IPS-NIHi11 (cell line): Measurements from ENCODE around the gene CDT1.

ENCODE experiments used
- DNase-seq: peaks from one replicate; pipeline ENCODE4 v3.0.0; 2012; ENCODE audit warnings: mixed read lengths, low spot score

CDT1 gene

DNA sequence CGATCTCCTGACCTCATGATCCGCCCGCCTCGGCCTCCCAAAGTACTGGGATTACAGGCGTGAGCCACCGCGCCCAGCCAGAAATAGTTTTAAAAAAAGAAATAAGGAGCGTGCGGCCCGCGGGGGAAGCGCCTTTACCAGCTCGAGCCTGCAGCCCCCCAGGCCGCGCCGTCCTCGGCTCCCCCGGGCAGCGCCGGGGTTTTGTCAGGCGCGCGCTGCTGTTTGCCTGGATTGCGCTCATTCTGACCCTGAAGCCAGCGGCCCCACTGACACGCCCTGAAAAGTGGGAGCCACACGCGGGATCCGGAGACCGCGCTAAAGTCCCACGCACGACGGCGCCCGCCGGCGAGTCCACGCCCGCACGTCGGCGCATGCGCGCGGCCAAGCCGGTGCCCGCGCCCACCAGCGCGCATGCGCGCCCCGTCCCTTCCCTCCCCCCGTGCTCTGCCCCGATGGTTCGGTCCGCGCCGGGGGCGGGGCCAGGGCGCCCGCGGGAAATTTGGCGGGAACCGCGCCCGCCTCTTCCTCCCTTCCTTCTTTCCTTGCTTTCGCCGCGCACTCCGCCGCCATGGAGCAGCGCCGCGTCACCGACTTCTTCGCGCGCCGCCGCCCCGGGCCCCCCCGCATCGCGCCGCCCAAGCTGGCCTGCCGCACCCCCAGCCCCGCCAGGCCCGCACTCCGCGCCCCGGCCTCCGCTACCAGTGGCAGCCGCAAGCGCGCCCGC, at the start of gene CDT1:
CDT1 (plus strand) TSS at position 526 of the 724 bp plus-strand sequence; CDS start at position 569, 43 bp downstream.
- DNase-seq: peak; percentile 99

DNA sequence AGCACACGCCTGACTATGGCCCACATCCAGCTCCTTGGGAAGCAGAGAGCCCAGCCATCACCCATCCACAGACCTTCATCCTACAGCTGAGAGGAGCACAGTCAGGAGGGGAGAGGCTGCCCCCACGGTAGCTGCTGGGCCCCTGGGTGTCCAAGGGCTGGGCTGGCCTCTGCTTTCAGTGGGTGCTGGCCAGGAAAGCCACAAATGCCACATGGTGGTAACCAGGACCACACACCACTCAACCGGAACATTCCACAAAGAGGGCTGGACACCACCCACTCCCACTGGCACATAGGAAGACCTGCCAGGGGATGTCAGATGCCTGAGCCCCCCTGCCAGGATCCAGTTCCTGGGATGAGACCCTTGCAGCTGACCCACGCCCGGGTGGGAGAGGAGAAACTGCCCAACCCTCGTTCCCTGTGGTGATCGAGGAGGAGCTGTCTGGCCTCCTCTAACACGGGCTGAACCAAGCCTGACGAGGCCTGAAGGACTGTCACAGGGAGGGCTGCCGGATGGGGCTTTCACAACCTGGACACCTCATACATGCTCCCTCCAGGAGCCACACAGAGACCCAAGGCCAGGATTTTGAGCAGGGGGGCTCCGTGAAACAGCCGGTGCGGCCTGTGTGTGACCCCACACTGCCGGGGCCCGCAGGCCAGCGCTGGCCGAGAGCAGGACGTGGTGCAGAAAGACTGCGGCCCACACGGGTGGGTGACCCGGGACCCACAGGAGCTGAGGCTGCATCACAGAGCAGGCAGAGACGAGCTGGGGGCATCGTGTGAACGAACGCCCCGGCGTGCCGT, 49.3 kb upstream of the CDT1 start:
- no peak for DNase-seq

DNA sequence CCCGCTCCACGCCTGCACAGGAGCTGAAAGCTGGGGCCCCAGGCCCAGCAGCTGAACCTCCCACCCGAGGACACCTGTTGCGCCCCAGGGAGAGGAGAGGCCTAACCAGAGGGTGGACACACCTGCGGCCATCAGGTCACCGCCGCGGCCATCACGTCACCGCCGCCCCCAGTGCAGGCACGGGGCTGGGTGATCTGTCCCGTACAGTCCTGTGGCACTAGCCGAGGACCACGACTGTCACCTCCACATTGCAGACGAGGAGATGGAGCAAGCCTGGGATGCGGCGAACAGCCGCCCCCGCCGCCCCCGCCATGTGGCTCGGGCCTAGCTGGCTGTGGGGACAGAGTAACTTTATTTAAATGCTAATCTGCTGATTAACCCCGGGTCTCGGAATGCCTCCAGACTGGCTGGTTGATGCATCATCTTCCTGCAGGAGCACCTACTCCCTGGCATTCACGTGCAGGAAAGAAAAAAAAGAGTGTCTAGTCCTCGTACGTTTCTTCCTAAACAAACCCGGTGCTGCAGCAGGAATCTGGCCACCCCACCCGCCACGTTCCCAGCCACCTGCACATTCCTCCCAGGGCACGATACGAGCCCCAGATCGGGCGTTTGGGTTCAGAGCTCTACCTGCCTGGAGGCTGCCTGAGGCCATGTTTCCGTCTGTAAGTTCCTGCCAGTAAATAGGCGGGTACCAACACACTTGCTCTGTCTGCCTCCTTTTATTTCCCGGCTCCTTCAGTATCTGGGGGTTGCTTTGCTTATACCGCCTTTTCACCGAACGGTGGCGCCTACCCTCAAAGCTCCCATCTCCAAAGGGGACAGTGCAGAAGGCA, 48.5 kb upstream of the CDT1 start:
- DNase-seq: peak; percentile 75

DNA sequence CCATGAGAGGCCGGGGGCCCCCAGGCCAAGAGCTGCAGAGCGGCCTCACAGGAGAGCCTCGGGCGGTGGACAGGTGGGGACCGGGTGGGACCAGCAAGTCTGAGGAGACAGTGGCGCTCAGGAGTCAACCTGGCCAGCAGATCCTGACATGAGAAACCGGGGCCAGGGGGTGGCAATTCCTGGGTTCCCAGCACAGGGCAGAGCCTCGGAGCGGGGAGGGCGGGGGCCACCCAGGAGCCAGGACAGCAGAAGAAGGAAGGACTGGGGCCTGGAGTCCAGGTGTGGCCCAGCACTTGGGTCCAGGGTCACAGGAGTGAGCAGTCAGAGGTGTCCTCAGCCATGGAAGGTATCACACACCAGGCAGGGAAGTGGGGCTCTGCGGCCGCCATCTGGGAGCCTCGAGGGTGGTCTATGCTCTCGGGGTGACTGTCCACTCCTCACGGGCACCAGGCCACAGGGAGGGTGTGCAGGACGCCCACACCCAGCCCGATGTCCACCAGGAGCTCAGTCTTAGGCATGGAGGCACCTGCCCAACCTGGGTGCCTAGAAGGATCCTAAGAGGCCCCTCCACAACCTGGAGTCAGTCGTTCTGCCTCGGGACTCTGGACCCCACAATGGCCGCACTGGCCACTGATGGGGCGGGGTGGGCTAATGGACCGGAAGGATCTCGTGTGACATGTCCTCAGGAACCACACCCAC, 47.7 kb upstream of the CDT1 start:
- no peak for DNase-seq

DNA sequence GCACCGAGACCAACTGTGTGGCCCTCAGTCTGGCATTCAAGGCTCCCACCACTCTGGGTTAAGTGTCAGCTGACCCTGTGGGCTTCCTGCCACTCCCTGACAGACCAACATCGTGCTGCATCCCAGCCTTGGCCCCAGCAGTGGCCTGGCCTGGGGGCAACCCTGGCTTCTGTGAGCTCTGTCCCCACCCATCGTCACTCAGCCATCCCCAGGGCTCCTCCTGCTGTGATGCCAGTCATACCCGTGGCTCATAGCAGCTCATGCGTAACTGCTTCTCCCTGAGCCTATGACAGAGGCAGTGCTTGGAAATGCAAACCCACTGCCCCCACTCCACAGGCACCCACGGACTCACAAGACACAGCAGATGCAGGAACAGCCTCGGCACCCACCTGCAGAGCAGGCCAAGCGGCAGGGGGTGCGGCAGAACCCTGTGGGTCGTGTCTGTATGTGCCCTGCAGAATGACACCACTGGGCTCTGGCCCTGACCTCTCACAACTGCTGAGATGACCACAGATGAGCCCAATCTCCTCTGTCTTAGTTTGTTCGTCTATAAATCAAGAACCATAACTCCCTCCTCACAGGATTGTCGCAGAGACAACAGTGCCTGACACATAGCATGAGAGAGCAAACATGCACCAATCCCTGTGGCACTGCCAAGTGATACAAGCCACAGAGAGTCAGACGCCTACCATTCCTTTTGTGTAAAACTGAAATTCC, 45.2 kb upstream of the CDT1 start:
- no peak for DNase-seq

DNA sequence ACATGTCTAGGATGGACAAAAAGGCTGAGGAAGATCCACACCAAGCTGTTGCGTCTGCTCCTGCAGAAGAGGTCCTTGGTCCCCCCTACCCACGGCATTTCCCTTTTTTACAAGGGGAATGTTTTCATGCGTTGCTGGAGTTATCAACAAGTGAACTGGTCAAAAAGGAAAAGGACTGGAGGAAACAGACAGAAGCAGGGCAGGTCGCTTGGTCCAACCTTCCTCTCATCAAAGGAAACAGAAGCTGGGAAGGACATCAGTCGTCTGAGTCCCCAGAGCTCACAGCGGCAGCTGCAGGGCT, 44.7 kb upstream of the CDT1 start:
- no peak for DNase-seq

DNA sequence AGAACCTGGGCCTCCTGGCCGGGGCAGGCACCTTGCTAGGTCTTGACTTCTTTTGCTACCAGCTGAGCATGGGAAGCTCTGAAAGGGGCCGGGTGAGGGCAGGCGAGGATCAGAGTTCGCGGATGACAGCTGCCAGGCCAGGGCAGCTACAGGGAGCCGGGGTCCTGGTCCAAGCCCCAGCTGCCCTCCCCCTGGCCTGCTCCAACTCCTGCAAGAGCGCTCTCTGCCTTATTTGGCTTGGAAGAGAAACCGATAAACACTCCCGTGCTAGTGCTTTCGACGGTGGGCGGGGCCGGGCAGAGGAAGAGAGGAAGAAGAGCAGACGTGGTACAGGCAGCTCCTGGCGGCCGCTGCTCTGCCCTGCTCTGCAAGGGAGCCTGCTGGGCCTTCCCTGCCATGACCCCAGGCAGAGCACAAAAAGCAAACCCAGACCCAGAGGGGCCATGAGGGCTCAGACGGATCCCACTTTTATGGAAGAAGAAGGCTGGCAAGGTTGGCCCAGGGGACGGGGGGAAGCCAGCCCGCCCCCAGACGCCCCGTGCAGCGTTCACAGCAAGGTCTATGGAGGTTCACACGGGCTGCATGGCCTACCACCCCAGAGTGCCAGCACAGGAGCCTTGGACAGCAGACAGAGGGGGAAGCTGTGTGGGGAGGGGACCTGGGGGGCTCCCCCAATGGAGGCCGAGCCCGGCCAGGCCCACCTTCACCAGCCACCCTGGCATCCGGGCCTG, 44.2 kb upstream of the CDT1 start:
- peak; percentile 72 for DNase-seq

DNA sequence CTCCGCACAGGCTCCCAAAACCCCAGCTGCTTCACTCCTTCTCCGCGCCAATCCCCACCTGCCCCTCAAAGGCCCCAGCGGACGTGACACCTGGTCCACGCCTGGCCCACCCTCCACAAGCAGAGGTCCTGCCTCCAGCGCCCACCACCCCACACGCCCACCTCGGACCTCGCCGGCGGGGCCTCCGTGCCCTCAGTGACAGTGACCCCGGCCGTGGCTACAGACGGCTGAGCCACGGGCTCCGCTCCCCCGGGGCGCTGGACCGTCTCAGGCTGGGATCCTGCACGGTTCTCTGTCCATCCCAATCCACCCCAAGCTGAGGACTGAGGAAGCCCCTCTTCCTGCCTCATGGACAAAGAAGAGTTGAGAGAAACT, 43.6 kb upstream of the CDT1 start:
- no peak for DNase-seq

DNA sequence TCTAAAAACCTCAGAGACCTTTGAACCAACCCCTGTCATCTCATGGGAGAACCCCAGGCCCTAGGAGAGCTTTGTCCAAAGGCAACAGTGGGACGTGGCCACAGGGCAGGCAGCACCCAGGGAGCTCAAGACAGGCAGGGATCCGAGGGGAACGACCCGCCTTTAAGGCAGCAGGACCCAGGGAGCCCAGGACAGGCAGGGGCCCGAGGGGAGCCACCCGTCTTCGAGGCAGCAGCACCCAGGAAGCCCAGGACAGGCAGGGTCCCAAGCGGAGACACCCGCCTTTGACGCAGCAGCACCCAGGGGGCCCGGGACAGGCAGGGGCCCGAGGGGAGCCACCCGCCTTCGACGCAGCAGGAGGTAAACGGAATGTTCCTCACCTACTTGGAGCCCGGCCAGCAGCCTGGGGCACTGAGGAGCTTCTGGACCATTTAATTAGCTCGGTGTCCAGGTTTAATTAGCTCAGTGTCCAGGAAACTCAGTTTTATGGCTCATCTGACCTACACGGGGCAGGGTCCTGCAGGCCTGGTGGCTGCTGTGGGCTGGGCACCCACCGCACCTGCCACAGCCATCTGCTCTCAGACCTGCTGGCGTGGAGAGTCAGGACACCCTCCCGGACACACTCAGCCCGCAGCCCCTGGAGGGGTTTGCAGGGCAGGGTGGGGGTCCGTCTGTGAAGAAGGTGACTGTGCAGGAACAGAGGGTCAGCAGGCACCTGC, 43.0 kb upstream of the CDT1 start:
- no peak for DNase-seq

DNA sequence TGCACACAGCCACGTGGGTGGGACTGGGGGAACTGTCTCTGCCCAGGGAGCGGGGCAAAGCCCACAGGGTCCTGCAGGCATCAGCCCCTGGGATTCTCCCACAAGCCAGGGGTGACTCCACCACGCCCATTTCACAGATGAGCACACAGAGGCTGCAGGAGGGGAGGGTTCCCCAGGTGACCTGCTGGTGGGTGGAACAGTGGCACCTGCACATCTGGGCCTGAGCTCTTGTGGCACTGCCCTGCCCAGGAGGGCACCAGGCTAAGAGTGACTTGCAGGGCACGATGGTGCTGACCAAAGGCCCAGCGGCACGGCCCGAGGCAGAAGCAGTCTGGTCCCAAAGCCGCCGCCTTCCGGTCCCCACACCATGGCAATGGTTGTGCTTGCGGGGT, 42.5 kb upstream of the CDT1 start:
- no peak for DNase-seq

DNA sequence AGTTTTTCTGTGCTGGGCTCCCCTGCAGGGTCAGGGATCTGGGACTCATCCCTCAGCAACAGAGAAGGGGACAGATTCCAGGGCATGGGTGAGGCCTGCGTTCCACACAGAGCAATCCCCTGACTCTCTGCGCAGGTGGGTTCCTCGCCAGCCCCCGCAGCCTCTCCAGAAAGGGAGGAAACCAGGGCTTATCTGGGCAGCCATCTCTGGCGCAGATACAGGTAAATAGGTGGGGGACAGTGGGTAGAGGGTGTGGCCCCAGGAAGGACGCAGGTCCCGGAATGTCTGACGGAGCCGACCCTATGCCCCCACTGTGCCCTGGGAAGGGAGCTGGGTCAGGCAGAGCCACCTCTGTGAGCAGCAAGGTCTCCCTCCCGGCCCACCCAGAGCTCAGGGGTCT, 41.8 kb upstream of the CDT1 start:
- DNase-seq: no peak

DNA sequence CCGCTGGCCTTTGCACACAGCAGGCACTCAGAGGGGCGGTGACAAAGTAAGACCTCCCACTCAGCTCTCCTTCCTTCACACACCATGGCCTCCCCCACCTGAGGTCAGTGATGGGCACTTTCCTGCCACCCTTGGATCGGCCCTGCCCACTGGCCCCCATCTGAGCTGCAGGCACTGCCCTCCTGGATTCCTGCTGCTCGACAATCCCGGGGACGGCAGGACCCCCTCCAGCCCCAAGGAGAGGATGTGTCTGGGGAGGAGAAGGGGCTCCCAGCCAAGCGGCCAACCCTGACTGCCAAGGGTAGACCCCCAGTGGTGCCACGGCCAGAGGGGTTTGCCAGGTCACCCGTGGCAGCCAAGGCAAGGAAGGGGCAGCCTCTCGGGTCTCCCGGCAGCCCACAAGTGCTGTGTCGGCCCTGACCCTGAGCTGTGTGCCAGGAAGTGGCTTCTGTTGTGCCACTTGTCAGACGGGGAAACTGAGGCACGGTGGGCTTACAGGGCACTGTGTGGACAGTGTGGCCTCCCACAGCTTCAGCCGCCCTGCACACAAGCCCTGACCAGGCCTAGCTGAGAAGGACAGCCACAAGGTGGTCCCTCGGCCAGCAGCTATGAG, 41.2 kb upstream of the CDT1 start:
- no peak for DNase-seq

DNA sequence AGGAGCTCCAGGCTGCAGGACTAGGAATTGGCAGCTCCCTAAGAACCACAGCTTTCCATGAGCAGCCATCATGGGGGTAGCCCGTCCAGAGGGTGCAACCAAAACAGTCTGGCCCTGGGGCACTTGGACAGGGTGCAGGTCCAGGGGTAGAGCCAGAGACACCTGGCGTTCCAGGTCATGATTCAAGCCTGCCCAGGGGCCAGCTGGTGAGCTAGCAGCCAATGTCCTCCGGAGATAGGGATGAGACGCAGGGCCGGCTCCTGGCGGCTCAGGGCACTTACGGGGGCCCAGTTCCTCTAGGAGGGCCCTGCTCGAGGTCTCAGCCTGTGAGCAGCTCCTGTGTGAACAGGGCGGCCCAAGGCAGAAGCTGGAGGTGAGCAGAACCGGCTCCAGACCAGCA, 40.6 kb upstream of the CDT1 start:
- no peak for DNase-seq

DNA sequence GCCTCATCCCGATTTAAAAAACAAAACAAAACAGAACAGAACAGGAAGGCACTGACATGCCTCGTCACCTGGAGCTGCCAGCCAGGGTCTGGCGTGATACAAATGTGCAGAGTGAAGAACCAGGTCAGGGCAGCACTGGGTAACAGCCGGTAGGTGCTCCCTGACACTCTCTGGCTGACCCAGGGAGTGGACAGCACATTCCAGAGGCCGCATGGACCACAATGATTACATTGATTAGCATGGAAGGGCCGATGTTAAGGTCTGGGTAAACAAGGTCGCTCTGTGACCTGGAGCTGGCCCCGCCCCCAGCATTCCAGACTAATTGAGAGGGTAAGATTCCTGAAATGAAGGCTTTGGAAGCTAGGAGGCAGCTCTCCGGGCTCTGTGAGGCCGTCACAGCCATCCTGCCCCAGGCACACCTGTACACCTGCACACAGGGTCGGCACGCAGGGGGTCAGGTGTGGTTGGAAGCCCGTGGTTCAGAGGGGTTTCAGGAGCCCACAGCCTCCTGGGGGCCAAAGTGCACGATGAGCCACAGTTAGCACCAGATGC, 40.0 kb upstream of the CDT1 start:
- DNase-seq: peak; percentile 80

DNA sequence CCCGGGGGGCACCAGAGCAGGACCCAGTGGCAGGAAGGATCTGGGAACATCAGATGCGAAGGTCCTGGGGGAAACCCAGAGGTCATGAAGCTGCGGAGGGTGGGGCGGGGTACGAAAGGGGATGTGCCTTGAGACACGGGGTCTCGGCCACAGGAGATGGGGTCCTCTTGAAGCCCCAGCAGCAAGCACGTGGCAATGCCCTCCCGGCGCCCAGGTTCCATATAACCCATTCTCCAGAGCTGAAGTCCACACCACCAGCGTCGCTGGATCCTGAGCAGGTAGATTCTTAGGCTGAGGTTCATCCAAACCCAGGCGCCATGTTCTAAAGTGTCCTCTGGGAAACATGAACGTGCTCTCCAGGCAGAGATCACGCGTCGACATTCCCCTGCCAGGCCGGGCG, 39.5 kb upstream of the CDT1 start:
- no peak for DNase-seq

DNA sequence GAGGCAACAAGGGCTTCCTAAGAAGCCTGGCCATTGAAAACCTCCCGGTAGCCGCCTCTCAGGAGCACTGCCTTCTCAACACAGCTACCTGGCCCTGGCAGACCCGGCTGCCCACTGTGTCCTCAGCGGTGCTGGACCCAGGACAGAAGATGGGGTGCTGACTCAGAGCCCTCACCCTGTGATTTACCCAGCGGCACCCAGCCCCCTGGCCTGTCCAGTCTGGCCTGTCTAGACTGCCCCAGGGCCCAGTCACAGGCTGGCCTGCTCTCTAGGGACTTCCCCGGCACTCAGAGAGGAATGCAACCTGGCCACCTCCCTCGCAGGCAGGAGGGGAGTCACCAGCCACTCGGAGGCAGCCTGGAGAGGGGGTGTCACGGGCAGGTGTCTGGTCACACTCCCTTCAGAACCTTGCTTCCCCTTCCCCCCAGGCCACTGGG, 38.7 kb upstream of the CDT1 start:
- DNase-seq: peak; percentile 59

DNA sequence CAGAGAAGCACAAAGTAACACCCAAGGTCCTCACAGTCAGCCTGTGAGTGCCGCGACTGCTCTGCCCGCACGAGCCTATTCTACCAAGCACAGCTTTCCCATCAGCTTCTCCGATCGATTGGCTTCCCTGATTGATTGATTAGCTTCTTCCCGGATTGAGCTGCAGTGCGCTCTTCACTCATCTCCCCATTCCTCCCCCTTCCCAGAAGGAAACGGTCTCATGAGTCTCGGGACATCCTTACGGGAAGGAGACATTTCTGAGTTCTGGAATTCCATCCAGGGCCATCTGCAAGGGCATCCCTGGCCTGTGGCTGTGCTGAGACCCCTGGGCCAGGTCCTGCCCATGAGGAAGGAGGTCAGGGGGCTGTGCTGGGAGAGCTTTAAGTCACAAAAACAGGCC, 36.6 kb upstream of the CDT1 start:
- DNase-seq: no peak

DNA sequence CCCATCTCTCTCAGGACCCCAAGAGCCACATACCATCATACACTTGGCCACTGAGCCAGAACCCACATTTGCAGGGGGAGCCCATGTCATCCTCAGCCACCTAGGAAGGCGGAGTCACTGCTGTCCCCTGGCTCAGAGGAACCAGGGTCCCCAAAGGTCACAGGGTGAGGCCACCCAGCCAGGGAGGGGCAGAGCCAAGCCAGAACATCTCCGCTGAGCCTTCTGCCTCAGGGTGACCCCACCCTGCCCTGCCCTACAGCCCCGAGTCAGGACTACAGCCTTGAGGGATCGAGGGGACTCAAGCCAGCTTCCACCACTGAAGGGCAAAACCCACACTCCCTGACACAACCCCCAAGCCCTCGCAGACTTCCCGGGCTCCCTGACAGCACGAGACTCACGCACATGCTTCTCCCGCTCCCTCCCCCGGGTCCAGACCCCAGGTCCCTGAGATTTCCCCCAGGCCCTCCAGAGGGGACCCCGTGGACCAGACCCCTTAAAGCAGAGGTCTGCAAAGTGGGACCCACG, 36.0 kb upstream of the CDT1 start:
- no peak for DNase-seq

DNA sequence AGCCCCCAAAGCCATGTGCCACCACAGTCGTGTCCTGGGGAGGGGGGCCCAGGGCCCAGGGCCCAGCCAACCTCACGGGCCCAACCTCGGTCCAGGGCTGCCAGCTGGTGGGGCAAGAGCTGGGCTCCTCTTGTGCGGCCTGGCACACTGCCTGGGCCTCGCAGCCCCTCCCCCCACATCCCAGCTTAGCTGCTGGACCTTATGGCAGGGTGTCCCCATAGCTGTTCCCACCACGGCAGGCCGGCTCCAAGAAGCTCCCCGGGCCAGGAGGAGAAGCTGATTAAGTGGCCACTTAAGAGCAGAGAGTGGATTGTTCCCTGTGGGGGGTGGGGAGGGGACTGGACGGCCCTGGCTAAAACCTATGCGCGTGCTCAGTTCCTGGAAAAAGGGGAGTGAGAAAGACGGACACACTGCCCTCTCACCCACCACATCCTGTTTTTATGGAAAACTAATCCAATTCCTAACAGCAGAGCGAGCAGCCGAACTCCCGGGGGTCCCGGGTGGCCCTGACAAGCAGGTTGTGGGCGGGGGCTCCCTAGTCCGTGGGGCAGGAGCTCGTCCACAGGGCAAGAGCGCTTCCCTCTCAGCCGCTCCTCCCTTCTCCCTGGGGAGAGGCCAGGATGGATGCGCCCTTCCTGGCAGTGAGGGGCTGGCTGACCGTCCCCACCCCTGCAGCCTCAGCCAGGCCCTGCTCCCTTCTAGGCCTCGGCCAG, 35.4 kb upstream of the CDT1 start:
- no peak for DNase-seq
